ENCODE measurements around the gene SACS.

Gene SACS

GRCh38 chr13:23433171-23434153 is at the start of gene SACS:
SACS (minus strand) TSS chr13:23433702; CDS start chr13:23411239, 22,463 bp downstream.
- DNase-seq, result no peak

GRCh38 chr13:23480324-23480723 is 46.8 kb upstream of the SACS start:
- DNase-seq, result no peak

- no peak for DNase-seq
Measured at GRCh38 chr13:23477101-23477500, 43.6 kb upstream of the SACS start.

- DNase-seq, result no peak
Measured at GRCh38 chr13:23473221-23473620, 39.7 kb upstream of the SACS start.

GRCh38 chr13:23472189-23472588 is 38.7 kb upstream of the SACS start:
- DNase-seq, result no peak

- no peak for DNase-seq
Measured at GRCh38 chr13:23470790-23471614, 37.5 kb upstream of the SACS start.

GRCh38 chr13:23469951-23470421 is 36.5 kb upstream of the SACS start:
- no peak for DNase-seq

- DNase-seq, result no peak
Measured at GRCh38 chr13:23468811-23469210, 35.3 kb upstream of the SACS start.

GRCh38 chr13:23467932-23468278 is 34.4 kb upstream of the SACS start:
- DNase-seq, result no peak

GRCh38 chr13:23467048-23467931 is 33.8 kb upstream of the SACS start:
- DNase-seq, result no peak

- no peak for DNase-seq
Measured at GRCh38 chr13:23466144-23467002, 32.9 kb upstream of the SACS start.

- no peak for DNase-seq
Measured at GRCh38 chr13:23463661-23464060, 30.2 kb upstream of the SACS start.

- DNase-seq, result no peak
Measured at GRCh38 chr13:23462815-23463559, 29.5 kb upstream of the SACS start.

- no peak for DNase-seq
Measured at GRCh38 chr13:23461544-23461943, 28.0 kb upstream of the SACS start.

- no peak for DNase-seq
Measured at GRCh38 chr13:23460921-23461320, 27.4 kb upstream of the SACS start.

GRCh38 chr13:23460309-23460708 is 26.8 kb upstream of the SACS start:
- no peak for DNase-seq

- no peak for DNase-seq
Measured at GRCh38 chr13:23458989-23459388, 25.5 kb upstream of the SACS start.

- DNase-seq, result no peak
Measured at GRCh38 chr13:23456437-23457210, 23.1 kb upstream of the SACS start.

GRCh38 chr13:23455401-23456185 is 22.1 kb upstream of the SACS start:
- no peak for DNase-seq
